Right lobe of liver (tissue), 4 donors: Measurements from ENCODE around the gene CCDC158.

Source experiments
- CTCF ChIP-seq, 4 donors: fragments of 200-600 bp in 3 of 4; fragments of 450-650 bp in 1 of 4; IDR thresholded peaks; one replicate each; pipeline versions ENCODE4 v1.5.1 to v1.8.0; 2016 to 2022; ENCODE audit warnings: antibody characterized with exemption in 4 of 4, mild to moderate bottlenecking in 2 of 4
- POLR2A ChIP-seq: fragments of 450-650 bp; IDR thresholded peaks from one replicate; pipeline ENCODE4 v1.6.1; 2017; ENCODE audit warnings: antibody characterized with exemption, mild to moderate bottlenecking
- donor health status: DM: no; HTN: no; CAD: no.
- donor health status: DM: no; HTN: no; CAD: no.
- donor health status: DM: no; HTN: yes; CAD: no.

- TF ChIP-seq CTCF (IDR thresholded peaks at IDR 0.05): no peak
- TF ChIP-seq POLR2A: no peak
Measured at GRCh38 chr4:76439491-76439890, 18.6 kb upstream of the CCDC158 start.
